Fibroblast of lung (primary cell): ENCODE data around the gene CLIC2. TPM values are rescaled to one million over a fixed set of nuclear protein-coding genes. Genes with fewer than 3 reads are reported as not detected.

Experiments
- DNase-seq, 2 donors: peaks; one replicate each; pipeline versions ENCODE4 v3.0.0 to v3.0.0-alpha.2; 2010; ENCODE audit warnings: low read depth in 2 of 2
- H2AFZ ChIP-seq: 2 replicates; pipeline ENCODE4 v1.5.1; 2012; ENCODE audit warnings: low read length, control low read depth, inconsistent platforms
- H3K27ac ChIP-seq: 2 replicates; pipeline ENCODE4 v1.5.1; 2011; ENCODE audit warnings: low read length, control low read depth; ENCODE audit not compliant: insufficient read depth
- H3K27me3 ChIP-seq: 2 replicates; pipeline ENCODE4 v1.5.1; 2011; ENCODE audit warnings: mild to moderate bottlenecking, low read length; ENCODE audit not compliant: control insufficient read depth, insufficient read depth
- H3K36me3 ChIP-seq: 2 replicates; pipeline ENCODE4 v1.5.1; 2011; ENCODE audit warnings: low read length; ENCODE audit not compliant: control insufficient read depth, insufficient read depth
- H3K4me1 ChIP-seq: 2 replicates; pipeline ENCODE4 v1.5.1; 2011; ENCODE audit warnings: low read length; ENCODE audit not compliant: control insufficient read depth, insufficient read depth; ENCODE audit errors: extremely low read depth
- H3K4me2 ChIP-seq: 2 replicates; pipeline ENCODE4 v1.5.1; 2011; ENCODE audit warnings: low read length, control low read depth; ENCODE audit not compliant: insufficient read depth; ENCODE audit errors: extremely low read depth
- H3K4me3 ChIP-seq, 4 experiments: fragments of 200-600 bp in 1 of 4; sonication (generic) in 1 of 4; replicated peaks in 1 of 4; 2 replicates each; pipeline ENCODE4 v1.5.1; 2011 to 2016; ENCODE audit warnings: low read length in 4 of 4, low read depth in 3 of 4, mild to moderate bottlenecking in 3 of 4, control low read depth in 2 of 4, inconsistent platforms in 1 of 4, mixed read lengths in 1 of 4; ENCODE audit not compliant: insufficient read depth in 1 of 4; ENCODE audit errors: control extremely low read depth in 1 of 4
- H3K79me2 ChIP-seq: 2 replicates; pipeline ENCODE4 v1.5.1; 2012; ENCODE audit warnings: mild to moderate bottlenecking, low read length, inconsistent platforms; ENCODE audit not compliant: control insufficient read depth, insufficient read depth
- H3K9ac ChIP-seq: 2 replicates; pipeline ENCODE4 v1.5.1; 2011; ENCODE audit warnings: mild to moderate bottlenecking, low read length, control low read depth; ENCODE audit not compliant: insufficient read depth
- H3K9me3 ChIP-seq: 2 replicates; pipeline ENCODE4 v1.5.1; 2012; ENCODE audit warnings: low read depth, low read length; ENCODE audit not compliant: control insufficient read depth, insufficient read depth
- H4K20me1 ChIP-seq: 2 replicates; pipeline ENCODE4 v1.5.1; 2011; ENCODE audit warnings: low read length; ENCODE audit not compliant: control insufficient read depth, insufficient read depth; ENCODE audit errors: extremely low read depth
- CTCF ChIP-seq, 2 donors: IDR thresholded peaks in 1 of 2; conservative IDR thresholded peaks in 1 of 2; 1 replicate in 1 of 2; 2 replicates in 1 of 2; pipeline ENCODE4 v1.5.1; 2011 to 2012; ENCODE audit warnings: low read length in 2 of 2, control low read depth in 1 of 2, inconsistent platforms in 1 of 2, low read depth in 1 of 2, mild to moderate bottlenecking in 1 of 2
- EZH2 ChIP-seq: IDR thresholded peaks from 2 replicates; pipeline ENCODE4 v1.5.1; 2012; ENCODE audit warnings: low read length, control low read depth, mild to moderate bottlenecking; ENCODE audit errors: missing control alignments
- polyA plus RNA-seq, 2 donors: library from polyadenylated mRNA; depleted of rRNA in 1 of 2; stranded (reverse) in 1 of 2; unstranded in 1 of 2; fragments of >200 nt; gene quantifications; 2 replicates each; pipeline ENCODE4 v1.2.1, GENCODE V29; 2011 to 2012; ENCODE audit warnings: missing spikeins in 1 of 2
- total RNA-seq: library from RNA; depleted of rRNA; stranded (reverse); fragments of >200 nt; gene quantifications from 2 replicates; pipeline ENCODE4 v1.2.1, GENCODE V29; 2014

The CLIC2 gene
- total and polyA plus RNA-seq, 2 donors (not counting 1 experiment from before 2014, with no cell fraction given) = 3.3 to 11.7 TPM

GRCh38 chrX:155314260-155314659, 20.2 kb downstream of the CLIC2 start:
- H3K4me1 ChIP-seq = no peaks in the 10 kb centered on the region
- no peaks in the 10 kb centered on the region for H3K79me2 ChIP-seq
- TF ChIP-seq EZH2 (no peak), CTCF (conservative IDR thresholded peaks at IDR 0.05 in 1 of 2, IDR thresholded peaks at IDR 0.05 in 1 of 2; ENCODE audit: low read depth in 1 of 2, low read length in 2 of 2) (no peak)
- no peak overlapping the region for H3K27ac ChIP-seq
- DNase-seq = no peak
- no peaks in the 10 kb centered on the region for H3K9me3 ChIP-seq
- H2AFZ ChIP-seq = no peak overlapping the region
- no peak overlapping the region for H3K4me3 ChIP-seq
- H3K9ac ChIP-seq = no peak overlapping the region
- H3K36me3 ChIP-seq = no peaks in the 10 kb centered on the region
- no peaks in the 10 kb centered on the region for H4K20me1 ChIP-seq
- no peak overlapping the region for H3K4me2 ChIP-seq
- H3K27me3 ChIP-seq = no peaks in the 10 kb centered on the region

GRCh38 chrX:155313766-155314165, 20.6 kb downstream of the CLIC2 start:
- DNase-seq = no peak
- Histone ChIP-seq H3K4me2 (no peak overlapping the region), H2AFZ (no peak overlapping the region)

GRCh38 chrX:155293771-155294170, 40.6 kb downstream of the CLIC2 start:
- no peak for DNase-seq
- H3K36me3 ChIP-seq = no peaks in the 10 kb centered on the region

More at GRCh38 chrX:155313766-155314165, 20.6 kb downstream of the CLIC2 start:
- Histone ChIP-seq H4K20me1 (no peaks in the 10 kb centered on the region), H3K27me3 (no peaks in the 10 kb centered on the region), H3K36me3 (no peaks in the 10 kb centered on the region), H3K27ac (no peak overlapping the region), H3K4me1 (no peaks in the 10 kb centered on the region), H3K9ac (no peak overlapping the region), H3K4me3 (no peak overlapping the region), H3K79me2 (no peaks in the 10 kb centered on the region), H3K9me3 (no peaks in the 10 kb centered on the region)
- TF ChIP-seq CTCF (conservative IDR thresholded peaks at IDR 0.05 in 1 of 2, IDR thresholded peaks at IDR 0.05 in 1 of 2; ENCODE audit: low read depth in 1 of 2, low read length in 2 of 2) = no peak
- TF ChIP-seq EZH2 = no peak

More at GRCh38 chrX:155293771-155294170, 40.6 kb downstream of the CLIC2 start:
- no peak overlapping the region for H2AFZ ChIP-seq
- no peaks in the 10 kb centered on the region for H3K9me3 ChIP-seq
- H3K4me1 ChIP-seq = no peaks in the 10 kb centered on the region
- H3K79me2 ChIP-seq = no peaks in the 10 kb centered on the region
- H3K4me3 ChIP-seq = no peak overlapping the region
- H4K20me1 ChIP-seq = no peaks in the 10 kb centered on the region
- H3K4me2 ChIP-seq = no peak overlapping the region
- no peak overlapping the region for H3K27ac ChIP-seq
- no peak overlapping the region for H3K9ac ChIP-seq
- TF ChIP-seq CTCF (conservative IDR thresholded peaks at IDR 0.05 in 1 of 2, IDR thresholded peaks at IDR 0.05 in 1 of 2; ENCODE audit: low read depth in 1 of 2, low read length in 2 of 2) = no peak
- no peak for TF ChIP-seq EZH2
- H3K27me3 ChIP-seq = no peaks in the 10 kb centered on the region
